SK-N-MC (cell line): Measurements from ENCODE around the gene GRK4.

Experiments
- EZH2 ChIP-seq: fragments of 200-600 bp; sonication (generic); IDR thresholded peaks from one replicate; pipeline ENCODE4 v1.6.1; 2017; ENCODE audit warnings: antibody characterized with exemption
- FOXP2 ChIP-seq: optimal IDR thresholded peaks from 2 replicates; pipeline ENCODE3; 2011; ENCODE audit warnings: mild to moderate bottlenecking, moderate library complexity; ENCODE audit not compliant: insufficient read depth; ENCODE audit errors: extremely low read length, control extremely low read depth
- POLR2AphosphoS5 ChIP-seq: IDR thresholded peaks from 2 replicates; pipeline ENCODE4 v1.6.1; 2012; ENCODE audit warnings: mild to moderate bottlenecking, low read depth, low read length, borderline replicate concordance

- TF ChIP-seq EZH2 (no peak), POLR2AphosphoS5 (no peak), FOXP2 (no peak)
Measured at GRCh38 chr4:3054169-3054759, 90.9 kb downstream of the GRK4 start.
